DMS79 (cell line): ENCODE results near the gene TSPAN9.
A peak's percentile ranks its signal among the peaks of the same experiment; 100 is the strongest.

Experiments used
- DNase-seq: peaks from one replicate; lab custom pipeline; 2025; lab: John Stamatoyannopoulos, UW

Gene TSPAN9

GRCh38 chr12:3164454-3165077, 87.4 kb downstream of the TSPAN9 start:
- DNase-seq: no peak

GRCh38 chr12:3165078-3165980, 88.2 kb downstream of the TSPAN9 start:
- no peak for DNase-seq

GRCh38 chr12:3167636-3168035, 90.5 kb downstream of the TSPAN9 start:
- no peak for DNase-seq

- no peak for DNase-seq
Measured at GRCh38 chr12:3168223-3169221, 91.3 kb downstream of the TSPAN9 start.

- DNase-seq: no peak
Measured at GRCh38 chr12:3170423-3171194, 93.4 kb downstream of the TSPAN9 start.

GRCh38 chr12:3171195-3171591, 94.0 kb downstream of the TSPAN9 start:
- DNase-seq: no peak

- DNase-seq: peak; percentile 44
Measured at GRCh38 chr12:3172124-3173007, 95.2 kb downstream of the TSPAN9 start.

- peak; percentile 63 for DNase-seq
Measured at GRCh38 chr12:3173008-3173553, 95.9 kb downstream of the TSPAN9 start.

GRCh38 chr12:3173912-3174311, 96.7 kb downstream of the TSPAN9 start:
- DNase-seq: no peak

- DNase-seq: no peak
Measured at GRCh38 chr12:3175238-3175637, 98.1 kb downstream of the TSPAN9 start.

GRCh38 chr12:3176754-3177153, 99.6 kb downstream of the TSPAN9 start:
- DNase-seq: no peak

- DNase-seq: no peak
Measured at GRCh38 chr12:3177778-3178425, 100.7 kb downstream of the TSPAN9 start.

GRCh38 chr12:3178671-3179313, 101.6 kb downstream of the TSPAN9 start:
- no peak for DNase-seq

GRCh38 chr12:3179731-3180130, 102.6 kb downstream of the TSPAN9 start:
- no peak for DNase-seq

- DNase-seq: no peak
Measured at GRCh38 chr12:3182426-3182825, 105.2 kb downstream of the TSPAN9 start.

- no peak for DNase-seq
Measured at GRCh38 chr12:3184485-3184884, 107.3 kb downstream of the TSPAN9 start.

- no peak for DNase-seq
Measured at GRCh38 chr12:3185260-3185870, 108.2 kb downstream of the TSPAN9 start.

- DNase-seq: peak; percentile 78
Measured at GRCh38 chr12:3186546-3187215, 109.5 kb downstream of the TSPAN9 start.
